Mammary epithelial cell (primary cell): ENCODE results near the gene SEPTIN1.

Experiments used
- CTCF ChIP-seq, 2 donors: IDR thresholded peaks in 1 of 2; conservative IDR thresholded peaks in 1 of 2; 2 replicates each; pipeline ENCODE4 v1.5.1; 2011 to 2012; ENCODE audit warnings: inconsistent platforms in 2 of 2, low read length in 2 of 2, mild to moderate bottlenecking in 2 of 2, control low read depth in 1 of 2, low read depth in 1 of 2; ENCODE audit not compliant: insufficient read depth in 1 of 2; ENCODE audit errors: extremely low read depth in 1 of 2
- EZH2 ChIP-seq: IDR thresholded peaks from 2 replicates; pipeline ENCODE4 v1.6.1; 2012; ENCODE audit warnings: low read length, inconsistent platforms, borderline replicate concordance

- TF ChIP-seq EZH2 (no peak), CTCF (conservative IDR thresholded peaks at IDR 0.05 in 1 of 2, IDR thresholded peaks at IDR 0.05 in 1 of 2; ENCODE audit: extremely low read depth in 1 of 2, insufficient read depth in 1 of 2, low read depth in 1 of 2, low read length in 2 of 2) (no peak)
These were observed 46.5 kb downstream of the SEPTIN1 start for GRCh38 chr16:30335598-30336474.
